ENCODE measurements around the gene KLHL1. TPM values are rescaled to one million over a fixed set of nuclear protein-coding genes. Genes with fewer than 3 reads are reported as not detected.

The KLHL1 gene
- total RNA-seq, 1 donor from 2014 or later, result not detected

GRCh38 chr13:69681722-69682121, 426.5 kb downstream of the KLHL1 start:
- Histone ChIP-seq H3K79me2 (ENCODE audit: insufficient read depth, low read length) (no peaks in the 10 kb centered on the region), H4K20me1 (ENCODE audit: insufficient read depth, low read length) (no peaks in the 10 kb centered on the region), H3K9ac (ENCODE audit: low read length) (no peak overlapping the region), H2AFZ (ENCODE audit: low read depth, low read length) (no peak overlapping the region), H3K27ac (ENCODE audit: low read depth, low read length) (no peak overlapping the region), H3K4me1 (ENCODE audit: insufficient read depth, low read length) (no peaks in the 10 kb centered on the region), H3K4me3 (ENCODE audit: insufficient read depth, low read depth, low read length) (no peak overlapping the region), H3K36me3 (ENCODE audit: insufficient read depth, low read length) (no peaks in the 10 kb centered on the region), H3K9me3 (ENCODE audit: insufficient read depth, low read depth, low read length) (no peaks in the 10 kb centered on the region), H3K4me2 (ENCODE audit: low read length) (no peak overlapping the region), H3K27me3 (ENCODE audit: insufficient read depth, low read length) (no peaks in the 10 kb centered on the region)
- FAIRE-seq (no peak), DNase-seq (ENCODE audit: low read depth) (no peak)
- TF ChIP-seq CTCF (IDR thresholded peaks at IDR 0.05; ENCODE audit: insufficient read depth, low read depth, low read length), result no peak
- no peak for TF ChIP-seq EZH2 (IDR thresholded peaks at IDR 0.05; ENCODE audit: insufficient read depth, low read length)
- peaks cover 1% of the 10 kb centered on the region for H3K9me3 Mint-ChIP-seq (ENCODE audit: unreplicated experiment)
- H3K4me1 Mint-ChIP-seq (ENCODE audit: low read depth, unreplicated experiment), result no peaks in the 10 kb centered on the region
- no peaks in the 10 kb centered on the region for H3K36me3 Mint-ChIP-seq (ENCODE audit: low read depth, unreplicated experiment)
- H3K27me3 Mint-ChIP-seq (ENCODE audit: low read depth, unreplicated experiment), result no peaks in the 10 kb centered on the region
- no peak overlapping the region for H3K4me3 Mint-ChIP-seq (ENCODE audit: unreplicated experiment)
- H3K27ac Mint-ChIP-seq (ENCODE audit: unreplicated experiment), result no peak overlapping the region

- Histone ChIP-seq H3K4me3 (ENCODE audit: insufficient read depth, low read depth, low read length) (no peak overlapping the region), H3K27ac (ENCODE audit: low read depth, low read length) (no peak overlapping the region), H3K4me2 (ENCODE audit: low read length) (no peak overlapping the region), H3K4me1 (ENCODE audit: insufficient read depth, low read length) (no peaks in the 10 kb centered on the region), H2AFZ (ENCODE audit: low read depth, low read length) (no peak overlapping the region), H3K9ac (ENCODE audit: low read length) (no peak overlapping the region), H3K9me3 (ENCODE audit: insufficient read depth, low read depth, low read length) (no peaks in the 10 kb centered on the region), H3K36me3 (ENCODE audit: insufficient read depth, low read length) (no peaks in the 10 kb centered on the region), H4K20me1 (ENCODE audit: insufficient read depth, low read length) (no peaks in the 10 kb centered on the region), H3K27me3 (ENCODE audit: insufficient read depth, low read length) (no peaks in the 10 kb centered on the region), H3K79me2 (ENCODE audit: insufficient read depth, low read length) (no peaks in the 10 kb centered on the region)
- Mint-ChIP-seq H3K4me1 (ENCODE audit: low read depth, unreplicated experiment) (no peaks in the 10 kb centered on the region), H3K27ac (ENCODE audit: unreplicated experiment) (no peak overlapping the region), H3K27me3 (ENCODE audit: low read depth, unreplicated experiment) (no peaks in the 10 kb centered on the region), H3K36me3 (ENCODE audit: low read depth, unreplicated experiment) (no peaks in the 10 kb centered on the region), H3K9me3 (ENCODE audit: unreplicated experiment) (peaks cover 1% of the 10 kb centered on the region), H3K4me3 (ENCODE audit: unreplicated experiment) (no peak overlapping the region)
- no peak for TF ChIP-seq EZH2 (IDR thresholded peaks at IDR 0.05; ENCODE audit: insufficient read depth, low read length)
- no peak for TF ChIP-seq CTCF (IDR thresholded peaks at IDR 0.05; ENCODE audit: insufficient read depth, low read depth, low read length)
- FAIRE-seq (no peak), DNase-seq (ENCODE audit: low read depth) (no peak)
These were observed 430.9 kb downstream of the KLHL1 start for GRCh38 chr13:69677343-69677742.

GRCh38 chr13:69676286-69676685, 432.0 kb downstream of the KLHL1 start:
- Histone ChIP-seq H3K4me1 (ENCODE audit: insufficient read depth, low read length) (no peaks in the 10 kb centered on the region), H3K36me3 (ENCODE audit: insufficient read depth, low read length) (no peaks in the 10 kb centered on the region), H4K20me1 (ENCODE audit: insufficient read depth, low read length) (no peaks in the 10 kb centered on the region), H3K9ac (ENCODE audit: low read length) (no peak overlapping the region), H3K27me3 (ENCODE audit: insufficient read depth, low read length) (no peaks in the 10 kb centered on the region), H3K4me2 (ENCODE audit: low read length) (no peak overlapping the region), H2AFZ (ENCODE audit: low read depth, low read length) (no peak overlapping the region), H3K9me3 (ENCODE audit: insufficient read depth, low read depth, low read length) (no peaks in the 10 kb centered on the region), H3K79me2 (ENCODE audit: insufficient read depth, low read length) (no peaks in the 10 kb centered on the region), H3K4me3 (ENCODE audit: insufficient read depth, low read depth, low read length) (no peak overlapping the region), H3K27ac (ENCODE audit: low read depth, low read length) (no peak overlapping the region)
- no peaks in the 10 kb centered on the region for H3K4me1 Mint-ChIP-seq (ENCODE audit: low read depth, unreplicated experiment)
- TF ChIP-seq EZH2 (IDR thresholded peaks at IDR 0.05; ENCODE audit: insufficient read depth, low read length) (no peak), CTCF (IDR thresholded peaks at IDR 0.05; ENCODE audit: insufficient read depth, low read depth, low read length) (no peak)
- H3K36me3 Mint-ChIP-seq (ENCODE audit: low read depth, unreplicated experiment), result no peaks in the 10 kb centered on the region
- no peak for DNase-seq (ENCODE audit: low read depth)
- no peak overlapping the region for H3K27ac Mint-ChIP-seq (ENCODE audit: unreplicated experiment)
- no peak overlapping the region for H3K4me3 Mint-ChIP-seq (ENCODE audit: unreplicated experiment)
- no peaks in the 10 kb centered on the region for H3K27me3 Mint-ChIP-seq (ENCODE audit: low read depth, unreplicated experiment)
- H3K9me3 Mint-ChIP-seq (ENCODE audit: unreplicated experiment), result peaks cover 3% of the 10 kb centered on the region
- no peak for FAIRE-seq
